ENCODE measurements around the gene CPA3. TPM values are rescaled to one million over a fixed set of nuclear protein-coding genes. Genes with fewer than 3 reads are reported as not detected.
A peak's percentile ranks its signal among the peaks of the same experiment; 100 is the strongest.

Gene CPA3
- total RNA-seq, 4 donors from 2014 or later, result 0.70 to 13.6 (median 5.8) TPM

GRCh38 chr3:148938306-148938705, 73.2 kb downstream of the CPA3 start:
- Histone ChIP-seq H3K4me1 (no peaks in the 10 kb centered on the region), H3K36me3 (no peaks in the 10 kb centered on the region), H3K9me3 (no peaks in the 10 kb centered on the region), H3K4me3 (no peak overlapping the region), H3K27me3 (no peaks in the 10 kb centered on the region), H3K27ac (no peak overlapping the region)
- no peak for DNase-seq
- TF ChIP-seq CTCF (IDR thresholded peaks at IDR 0.05) (no peak), POLR2A (IDR thresholded peaks at IDR 0.05) (no peak)

GRCh38 chr3:148938936-148939335, 73.8 kb downstream of the CPA3 start:
- Histone ChIP-seq H3K4me3 (no peak overlapping the region), H3K9me3 (no peaks in the 10 kb centered on the region), H3K27ac (no peak overlapping the region), H3K27me3 (no peaks in the 10 kb centered on the region), H3K4me1 (no peaks in the 10 kb centered on the region), H3K36me3 (no peaks in the 10 kb centered on the region)
- DNase-seq, result no peak
- TF ChIP-seq CTCF (IDR thresholded peaks at IDR 0.05) (no peak), POLR2A (IDR thresholded peaks at IDR 0.05) (no peak)

- TF ChIP-seq POLR2A (IDR thresholded peaks at IDR 0.05) (no peak), CTCF (IDR thresholded peaks at IDR 0.05) (no peak)
- no peak overlapping the region for H3K27ac ChIP-seq
- no peaks in the 10 kb centered on the region for H3K27me3 ChIP-seq
- no peaks in the 10 kb centered on the region for H3K4me1 ChIP-seq
- DNase-seq, result no peak
- no peaks in the 10 kb centered on the region for H3K9me3 ChIP-seq
- no peaks in the 10 kb centered on the region for H3K36me3 ChIP-seq
- no peak overlapping the region for H3K4me3 ChIP-seq
Measured at GRCh38 chr3:148940983-148941382, 75.9 kb downstream of the CPA3 start.

DNA sequence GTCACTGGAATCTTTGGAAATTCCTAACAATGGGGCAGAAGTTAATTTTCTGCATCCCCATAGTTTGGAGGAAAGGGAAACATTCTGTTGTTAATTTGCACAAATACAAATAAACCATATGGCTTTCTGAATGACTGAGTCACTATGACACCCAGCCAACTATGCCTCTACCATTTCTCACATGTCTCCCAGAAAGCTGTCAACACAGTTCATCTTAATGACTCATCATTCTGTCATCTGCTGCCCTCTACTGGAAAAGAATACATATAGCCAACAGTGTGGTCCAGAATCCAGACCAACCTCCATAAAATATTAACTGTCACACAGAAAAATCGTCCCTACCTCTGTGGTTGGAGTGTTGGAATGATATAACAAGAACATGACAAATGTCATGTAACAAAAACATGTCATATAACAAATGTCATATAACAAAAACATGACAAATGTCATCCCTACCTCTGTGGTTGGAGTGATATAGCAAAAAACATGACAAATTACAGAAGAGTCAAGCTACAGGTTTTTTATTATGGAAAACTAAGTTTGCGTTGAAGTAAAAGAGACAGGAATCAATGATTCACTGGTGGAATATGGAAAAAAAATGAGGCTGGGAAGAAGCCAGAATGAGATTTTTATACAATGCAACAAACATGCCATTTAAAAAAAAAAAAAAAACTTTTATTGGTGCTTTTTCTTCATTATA, 78.6 kb downstream of the CPA3 start:
- Histone ChIP-seq H3K27ac (no peak overlapping the region), H3K36me3 (no peaks in the 10 kb centered on the region), H3K9me3 (no peaks in the 10 kb centered on the region), H3K27me3 (no peaks in the 10 kb centered on the region), H3K4me1 (no peaks in the 10 kb centered on the region), H3K4me3 (no peak overlapping the region)
- no peak for DNase-seq
- no peak for TF ChIP-seq POLR2A (IDR thresholded peaks at IDR 0.05)
- peak in 5 of 6 experiments; percentile 50 to 90 (median 78) for TF ChIP-seq CTCF (IDR thresholded peaks at IDR 0.05)

- H3K4me3 ChIP-seq, result no peak overlapping the region
- no peaks in the 10 kb centered on the region for H3K27me3 ChIP-seq
- no peak for DNase-seq
- no peaks in the 10 kb centered on the region for H3K36me3 ChIP-seq
- H3K4me1 ChIP-seq, result no peaks in the 10 kb centered on the region
- TF ChIP-seq POLR2A (IDR thresholded peaks at IDR 0.05) (no peak), CTCF (IDR thresholded peaks at IDR 0.05) (no peak)
- H3K9me3 ChIP-seq, result no peaks in the 10 kb centered on the region
- H3K27ac ChIP-seq, result no peak overlapping the region
Measured at GRCh38 chr3:148945116-148945515, 80.0 kb downstream of the CPA3 start.

Other genes starting within 250 kb of the CPA3 start
- 1 to 10 TPM in 2 of 4 donors, under 1 TPM in 1, not detected in 1; 0.70 to 3.8 (median 1.2) TPM for gene AGTR1, start 167.4 kb upstream of the CPA3 start, total RNA-seq
- gene CPB1, start 37.5 kb upstream of the CPA3 start, total RNA-seq, result under 1 TPM in 1 of 4 donors, not detected in 3; 0.66 TPM
- 10 to 100 TPM; 11.9 to 23.9 (median 12.8) TPM for gene GYG1, start 126.2 kb downstream of the CPA3 start, total RNA-seq
- gene HLTF, start 221.2 kb downstream of the CPA3 start, total RNA-seq, result 10 to 100 TPM in 2 of 4 donors, 1 to 10 TPM in 2; 6.0 to 19.8 (median 12.4) TPM